ENCODE data around the gene ABHD2. TPM values are rescaled to one million over a fixed set of nuclear protein-coding genes. Genes with fewer than 3 reads are reported as not detected.

ABHD2 gene
- total RNA-seq, 2 experiments from 2014 or later = 41.5 to 52.1 TPM

DNA sequence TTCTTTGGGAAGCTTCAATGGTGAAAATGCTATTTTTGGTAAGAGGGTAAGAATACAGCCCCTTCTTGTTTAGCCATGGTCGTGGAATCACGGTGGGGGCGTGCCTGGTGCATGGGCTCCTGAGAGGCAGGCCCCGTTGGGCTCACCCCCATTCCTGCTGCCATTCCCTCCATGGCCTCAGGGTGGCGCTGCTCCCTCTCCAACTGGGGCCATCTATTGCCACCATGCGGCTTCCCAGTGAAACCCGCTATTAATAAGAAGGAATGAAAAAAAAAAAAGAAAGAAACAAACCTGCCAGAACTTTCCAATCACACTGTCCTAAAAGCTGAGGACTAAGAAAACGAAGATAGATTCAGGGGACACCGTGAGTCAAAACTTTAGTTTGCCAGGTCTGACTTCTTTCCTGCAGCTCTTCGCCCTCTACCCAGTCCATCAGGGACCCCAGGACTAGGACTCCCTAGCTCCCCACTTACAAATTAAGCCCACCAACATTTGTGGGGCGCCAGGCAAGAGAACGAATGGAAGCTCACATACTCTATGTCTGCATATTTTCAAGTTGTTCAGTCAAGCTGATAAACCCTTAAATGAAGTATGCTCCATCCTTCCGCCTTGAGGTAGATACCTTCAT lies 30.6 kb upstream of the ABHD2 start:
- no peaks in the 10 kb centered on the region for H3K36me3 Mint-ChIP-seq (ENCODE audit: low read depth)
- H3K4me3 Mint-ChIP-seq = no peak overlapping the region
- H3K4me1 Mint-ChIP-seq = peaks cover 7% of the 10 kb centered on the region
- intact Hi-C loops (cut with DNase I, micrococcal nuclease) = loop anchor here (1.0 to 2.0 kb wide), 4 partner anchors 72 to 187 kb away; no protein-coding TSS in a partner anchor
- CTCF ChIA-PET = interaction anchor here (0.6 to 6.8 kb wide), 47 partner anchors 11 to 246 kb away, joined by 3 to 90 read pairs (median 5); partner anchors contain the start of gene ABHD2
- POLR2A ChIA-PET = interaction anchor here (0.5 to 0.8 kb wide), 3 partner anchors 17 to 86 kb away, joined by 3 to 7 read pairs (median 6); no protein-coding TSS in a partner anchor
- no peaks in the 10 kb centered on the region for H3K9me3 Mint-ChIP-seq (ENCODE audit: low read depth)
- ATAC-seq (peak; percentile 96), DNase-seq (peak; percentile 90)
- H3K27ac Mint-ChIP-seq = no peak overlapping the region
- no peaks in the 10 kb centered on the region for H3K27me3 Mint-ChIP-seq

DNA sequence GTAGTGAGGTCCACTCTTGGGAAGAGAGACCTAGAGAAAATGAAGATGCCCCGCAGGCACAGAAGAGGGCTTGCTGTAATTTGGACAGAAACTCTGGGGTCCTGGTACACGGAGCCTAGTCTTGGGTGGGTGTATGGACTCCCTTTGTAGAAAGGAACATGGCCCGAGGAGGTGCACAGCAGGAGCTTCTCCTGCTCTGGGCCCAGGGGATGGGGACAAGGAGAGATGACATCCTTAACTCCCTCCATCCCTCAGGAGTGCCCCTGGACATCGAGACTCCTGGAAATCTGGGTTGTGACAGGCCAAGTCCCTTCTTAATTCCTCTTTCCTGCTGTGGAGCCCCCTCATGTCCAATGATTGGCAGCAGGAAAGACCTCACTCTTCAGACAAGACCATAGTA lies 29.9 kb upstream of the ABHD2 start:
- CTCF ChIA-PET = interaction anchor here (0.6 to 6.8 kb wide), 35 partner anchors 10 to 216 kb away, joined by 3 to 90 read pairs (median 7); partner anchors contain the start of gene ABHD2
- Mint-ChIP-seq H3K4me3 (no peak overlapping the region), H3K27me3 (no peaks in the 10 kb centered on the region), H3K4me1 (peaks cover 7% of the 10 kb centered on the region), H3K36me3 (ENCODE audit: low read depth) (no peaks in the 10 kb centered on the region), H3K9me3 (ENCODE audit: low read depth) (no peaks in the 10 kb centered on the region), H3K27ac (no peak overlapping the region)
- ATAC-seq (no peak), DNase-seq (no peak)
- intact Hi-C loops (cut with DNase I, micrococcal nuclease) = no loop called here
- POLR2A ChIA-PET = no interaction called here

DNA sequence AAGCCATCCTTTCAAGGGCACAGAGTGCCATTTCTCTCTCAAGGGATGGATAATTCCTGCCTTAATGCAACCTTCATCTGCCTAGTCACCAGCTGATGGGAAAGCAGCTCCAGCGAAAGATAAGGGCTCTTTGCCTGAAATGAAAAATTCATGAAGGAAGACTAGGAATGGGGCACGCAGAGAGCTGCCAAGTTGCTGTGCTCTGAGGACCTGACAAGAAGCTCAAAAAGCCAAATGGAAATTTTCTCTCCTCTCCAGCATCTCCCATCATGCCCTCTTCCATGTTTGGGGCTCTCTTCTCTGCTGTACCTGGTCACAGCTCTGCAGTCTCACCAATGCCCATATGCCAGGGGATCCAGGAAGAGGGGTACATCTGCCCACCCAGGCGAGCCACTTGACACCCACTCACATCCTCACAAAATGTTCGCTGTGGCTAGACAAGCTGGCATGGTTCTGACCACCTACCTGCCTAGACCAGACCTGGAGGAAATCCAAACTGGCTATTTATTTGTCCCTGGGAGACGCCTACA lies 29.3 kb upstream of the ABHD2 start:
- ATAC-seq (no peak), DNase-seq (no peak)
- H3K4me1 Mint-ChIP-seq = peaks cover 7% of the 10 kb centered on the region
- POLR2A ChIA-PET = no interaction called here
- H3K4me3 Mint-ChIP-seq = no peak overlapping the region
- intact Hi-C loops (cut with DNase I, micrococcal nuclease) = no loop called here
- H3K36me3 Mint-ChIP-seq (ENCODE audit: low read depth) = no peaks in the 10 kb centered on the region
- no peaks in the 10 kb centered on the region for H3K9me3 Mint-ChIP-seq (ENCODE audit: low read depth)
- no peak overlapping the region for H3K27ac Mint-ChIP-seq
- CTCF ChIA-PET = interaction anchor here (0.7 to 6.8 kb wide), 14 partner anchors 10 to 147 kb away, joined by 3 to 90 read pairs (median 11); partner anchors contain the start of gene ABHD2
- H3K27me3 Mint-ChIP-seq = no peaks in the 10 kb centered on the region

DNA sequence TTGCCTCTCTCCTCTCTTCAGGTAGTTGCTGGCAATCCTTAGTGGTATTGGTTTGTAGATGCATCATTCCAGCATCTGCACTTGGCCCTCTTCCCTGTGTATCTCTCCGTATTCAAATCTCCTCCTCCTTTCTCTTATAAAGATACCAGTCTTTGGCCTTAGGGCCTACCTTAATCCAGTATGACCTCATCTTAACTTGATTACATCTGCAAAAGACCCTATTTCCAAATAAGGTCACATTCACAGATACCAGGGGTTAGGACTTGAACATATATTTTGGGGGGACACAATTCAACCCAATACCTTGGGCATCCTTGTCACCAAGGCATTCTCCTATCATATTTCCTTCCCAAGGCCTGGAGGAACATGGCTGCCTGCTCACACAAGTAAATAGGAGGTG lies 22.0 kb upstream of the ABHD2 start:
- H3K27ac Mint-ChIP-seq = no peak overlapping the region
- DNase-seq = no peak
- intact Hi-C loops (cut with DNase I, micrococcal nuclease) = loop anchor here in 1 of 2 experiments (5.0 kb wide), 1 partner anchor 266 kb away; the partner anchor contains the start of gene POLG
- CTCF ChIA-PET = no interaction called here
- H3K9me3 Mint-ChIP-seq (ENCODE audit: low read depth) = peaks cover 23% of the 10 kb centered on the region
- POLR2A ChIA-PET = no interaction called here
- H3K4me3 Mint-ChIP-seq = no peak overlapping the region
- H3K4me1 Mint-ChIP-seq = peaks cover 13% of the 10 kb centered on the region
- no peaks in the 10 kb centered on the region for H3K27me3 Mint-ChIP-seq
- peaks cover 5% of the 10 kb centered on the region for H3K36me3 Mint-ChIP-seq (ENCODE audit: low read depth)
- no peak for ATAC-seq

GRCh38 chr15:89067751-89068150 lies 20.5 kb upstream of the ABHD2 start:
- intact Hi-C loops (cut with DNase I, micrococcal nuclease) = loop anchor here in 1 of 2 experiments (5.0 kb wide), 1 partner anchor 265 kb away; the partner anchor contains the start of gene POLG
- H3K27ac Mint-ChIP-seq = peak overlapping the region; percentile 74
- no peak for DNase-seq
- ATAC-seq = peak; percentile 67
- H3K4me1 Mint-ChIP-seq = peaks cover 13% of the 10 kb centered on the region
- H3K9me3 Mint-ChIP-seq (ENCODE audit: low read depth) = peaks cover 23% of the 10 kb centered on the region
- CTCF ChIA-PET = interaction anchor here (0.9 to 1.9 kb wide), 3 partner anchors 10 to 139 kb away, joined by 5 to 9 read pairs (median 8); no protein-coding TSS in a partner anchor
- peaks cover 5% of the 10 kb centered on the region for H3K36me3 Mint-ChIP-seq (ENCODE audit: low read depth)
- POLR2A ChIA-PET = interaction anchor here (1.2 kb wide), 1 partner anchor 100 kb away, joined by 4 read pairs; no protein-coding TSS in a partner anchor
- H3K27me3 Mint-ChIP-seq = no peaks in the 10 kb centered on the region
- H3K4me3 Mint-ChIP-seq = no peak overlapping the region

GRCh38 chr15:89068325-89068784 lies 19.9 kb upstream of the ABHD2 start:
- CTCF ChIA-PET = interaction anchor here (0.9 to 1.9 kb wide), 4 partner anchors 10 to 139 kb away, joined by 3 to 9 read pairs (median 6); no protein-coding TSS in a partner anchor
- peaks cover 5% of the 10 kb centered on the region for H3K36me3 Mint-ChIP-seq (ENCODE audit: low read depth)
- H3K9me3 Mint-ChIP-seq (ENCODE audit: low read depth) = peaks cover 23% of the 10 kb centered on the region
- H3K4me3 Mint-ChIP-seq = no peak overlapping the region
- intact Hi-C loops (cut with DNase I, micrococcal nuclease) = loop anchor here in 1 of 2 experiments (5.0 kb wide), 1 partner anchor 264 kb away; the partner anchor contains the start of gene POLG
- H3K27ac Mint-ChIP-seq = peak overlapping the region; percentile 31
- peak; percentile 87 for ATAC-seq
- peaks cover 13% of the 10 kb centered on the region for H3K4me1 Mint-ChIP-seq
- POLR2A ChIA-PET = interaction anchor here (1.2 kb wide), 1 partner anchor 99 kb away, joined by 4 read pairs; no protein-coding TSS in a partner anchor
- peak; percentile 70 for DNase-seq
- H3K27me3 Mint-ChIP-seq = no peaks in the 10 kb centered on the region

DNA sequence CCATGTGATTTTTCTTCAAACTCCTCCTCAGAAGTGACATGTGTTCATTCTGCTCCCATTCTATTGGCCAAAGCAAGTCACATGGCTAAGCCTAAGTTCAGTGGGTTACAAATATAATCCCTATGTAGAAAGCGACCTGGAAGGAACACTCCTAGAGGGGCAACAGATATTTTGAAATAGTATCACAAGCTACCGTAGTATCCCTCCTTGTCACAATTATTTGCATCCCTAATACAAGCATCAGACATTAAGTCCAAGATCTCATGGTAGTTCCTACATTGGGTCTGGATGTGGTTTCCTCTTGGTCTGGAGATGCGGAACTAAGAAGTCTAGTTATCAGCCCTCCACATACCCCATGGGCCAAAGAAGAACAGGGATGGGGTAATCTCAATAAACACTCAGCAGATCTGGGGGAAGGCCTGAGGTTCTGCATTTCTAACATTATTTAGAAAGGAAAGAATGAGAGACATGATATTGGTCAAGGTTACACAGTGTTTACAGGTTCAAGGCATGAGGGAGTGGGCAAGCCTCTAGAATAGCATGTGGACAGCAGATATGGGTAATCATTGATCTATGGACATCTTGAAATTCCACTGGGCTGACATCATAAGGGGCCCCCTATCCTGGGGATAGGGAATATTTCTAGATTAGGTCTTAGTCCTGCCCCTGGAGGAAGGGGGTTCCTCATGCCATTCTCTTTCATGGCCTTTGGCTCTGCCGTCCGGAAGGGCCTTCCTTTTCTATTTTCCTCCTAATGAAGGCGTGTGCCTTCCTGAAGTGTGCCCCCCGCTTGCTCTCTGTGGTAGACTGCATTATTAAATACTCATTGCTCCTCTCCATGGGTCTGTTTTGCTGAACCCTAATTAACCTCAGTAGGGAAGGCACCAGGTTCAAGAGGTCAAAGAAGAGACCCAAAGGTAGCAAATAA lies 17.8 kb upstream of the ABHD2 start:
- DNase-seq (no peak), ATAC-seq (no peak)
- Mint-ChIP-seq H3K9me3 (ENCODE audit: low read depth) (peaks cover 23% of the 10 kb centered on the region), H3K27ac (no peak overlapping the region), H3K4me3 (no peak overlapping the region), H3K27me3 (no peaks in the 10 kb centered on the region), H3K36me3 (ENCODE audit: low read depth) (peaks cover 5% of the 10 kb centered on the region), H3K4me1 (peaks cover 17% of the 10 kb centered on the region)
- intact Hi-C loops (cut with DNase I, micrococcal nuclease) = no loop called here
- CTCF ChIA-PET = no interaction called here
- POLR2A ChIA-PET = no interaction called here

DNA sequence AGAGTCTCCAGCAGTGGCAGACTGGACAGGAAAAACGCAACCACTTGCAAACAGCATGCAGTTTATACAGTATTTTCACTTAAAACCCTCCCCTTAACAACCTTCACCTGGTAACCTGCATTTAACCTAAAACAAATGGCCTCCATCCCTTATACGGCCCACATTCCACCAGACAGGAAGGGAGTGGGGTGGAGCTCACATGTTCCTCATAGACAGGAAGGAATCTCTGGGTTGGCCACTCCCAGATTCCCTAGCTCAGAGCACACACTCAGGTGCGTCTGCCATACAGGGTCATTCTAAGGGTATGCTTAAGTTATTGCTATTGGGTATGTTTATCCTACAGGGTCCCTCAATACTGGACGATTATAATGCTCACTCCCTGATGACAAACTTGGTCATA lies 16.8 kb upstream of the ABHD2 start:
- Mint-ChIP-seq H3K4me1 (peaks cover 23% of the 10 kb centered on the region), H3K27ac (no peak overlapping the region), H3K27me3 (peaks cover 2% of the 10 kb centered on the region), H3K4me3 (no peak overlapping the region), H3K36me3 (ENCODE audit: low read depth) (peaks cover 3% of the 10 kb centered on the region), H3K9me3 (ENCODE audit: low read depth) (peaks cover 13% of the 10 kb centered on the region)
- intact Hi-C loops (cut with DNase I, micrococcal nuclease) = no loop called here
- CTCF ChIA-PET = interaction anchor here (4.2 kb wide), 1 partner anchor 13 kb away, joined by 21 read pairs; no protein-coding TSS in a partner anchor
- DNase-seq (no peak), ATAC-seq (no peak)
- POLR2A ChIA-PET = no interaction called here

- peaks cover 2% of the 10 kb centered on the region for H3K27me3 Mint-ChIP-seq
- peaks cover 4% of the 10 kb centered on the region for H3K9me3 Mint-ChIP-seq (ENCODE audit: low read depth)
- peaks cover 3% of the 10 kb centered on the region for H3K36me3 Mint-ChIP-seq (ENCODE audit: low read depth)
- peaks cover 23% of the 10 kb centered on the region for H3K4me1 Mint-ChIP-seq
- CTCF ChIA-PET = interaction anchor here (1.2 to 4.2 kb wide), 2 partner anchors 14 to 99 kb away, joined by 3 to 21 read pairs; no protein-coding TSS in a partner anchor
- DNase-seq (no peak), ATAC-seq (no peak)
- no peak overlapping the region for H3K4me3 Mint-ChIP-seq
- H3K27ac Mint-ChIP-seq = no peak overlapping the region
- intact Hi-C loops (cut with DNase I, micrococcal nuclease) = no loop called here
- POLR2A ChIA-PET = no interaction called here
These were observed 15.9 kb upstream of the ABHD2 start for GRCh38 chr15:89072277-89072869.

GRCh38 chr15:89074402-89075012 lies 13.7 kb upstream of the ABHD2 start:
- H3K27ac Mint-ChIP-seq = no peak overlapping the region
- no peak for DNase-seq
- peaks cover 22% of the 10 kb centered on the region for H3K4me1 Mint-ChIP-seq
- no peaks in the 10 kb centered on the region for H3K36me3 Mint-ChIP-seq (ENCODE audit: low read depth)
- H3K9me3 Mint-ChIP-seq (ENCODE audit: low read depth) = no peaks in the 10 kb centered on the region
- intact Hi-C loops (cut with DNase I, micrococcal nuclease) = no loop called here
- H3K27me3 Mint-ChIP-seq = peaks cover 2% of the 10 kb centered on the region
- no peak overlapping the region for H3K4me3 Mint-ChIP-seq
- no peak for ATAC-seq
- POLR2A ChIA-PET = interaction anchor here (0.7 kb wide), 1 partner anchor 17 kb away, joined by 7 read pairs; no protein-coding TSS in a partner anchor
- CTCF ChIA-PET = interaction anchor here (0.6 to 4.2 kb wide), 6 partner anchors 16 to 103 kb away, joined by 3 to 21 read pairs (median 3); no protein-coding TSS in a partner anchor

Measured in activated CD4-positive, alpha-beta T cell treated with anti-CD3 and anti-CD28 coated beads for 36 hours (primary cell).